Measurements from ENCODE around the gene PRX.
"Not testable (repeated sequence)": the region's sequence is repeated elsewhere in the genome, so short reads cannot be mapped to it uniquely, and the experiment has no call there.

PRX gene

DNA sequence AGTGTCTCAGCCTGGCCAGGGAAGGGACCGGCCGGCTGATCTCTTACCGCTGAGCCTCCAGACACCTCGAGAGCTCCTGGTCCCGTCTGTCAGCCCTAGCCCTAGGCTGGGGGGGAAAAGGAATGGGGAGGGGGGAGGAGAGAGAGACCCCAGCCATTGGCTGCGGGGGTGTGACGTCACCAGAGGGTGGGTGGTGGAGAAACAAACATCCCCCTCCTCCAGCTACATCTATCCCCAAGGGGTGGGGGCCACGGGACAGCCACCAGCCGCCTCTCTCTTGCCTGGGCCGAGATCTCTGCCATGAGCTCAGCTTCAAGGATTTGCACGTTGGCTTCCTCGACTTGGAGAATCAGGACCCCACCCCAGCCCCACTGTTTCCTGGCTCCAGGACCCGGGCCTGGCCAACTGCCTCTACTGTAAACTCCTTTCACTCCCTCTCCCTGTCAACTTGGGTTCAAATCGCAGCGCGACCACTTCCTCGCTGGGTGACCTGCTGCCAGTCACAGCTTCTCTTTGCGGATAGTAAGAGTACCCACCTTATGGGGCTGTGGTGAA, at the start of gene PRX:
Gene PRX, minus strand, starts transcription at position 88 of the 555 bp plus-strand sequence. CDS start 5,446 bp downstream, outside the sequence.
- no peak for DNase-seq (ENCODE audit: low spot score)

- no peak for DNase-seq (ENCODE audit: low spot score)
These were observed 48.6 kb upstream of the PRX start for GRCh38 chr19:40461669-40462221.

GRCh38 chr19:40460185-40460584, 47.0 kb upstream of the PRX start:
- no peak for DNase-seq (ENCODE audit: low spot score)

GRCh38 chr19:40458597-40458974, 45.4 kb upstream of the PRX start:
- no peak for DNase-seq (ENCODE audit: low spot score)

- DNase-seq (ENCODE audit: low spot score), result no peak
These were observed 44.9 kb upstream of the PRX start for GRCh38 chr19:40457953-40458596.

- DNase-seq (ENCODE audit: low spot score), result no peak
These were observed 43.9 kb upstream of the PRX start for GRCh38 chr19:40457048-40457447.

- DNase-seq (ENCODE audit: low spot score), result not testable (repeated sequence)
These were observed 40.8 kb upstream of the PRX start for GRCh38 chr19:40453943-40454342.

GRCh38 chr19:40453151-40453735, 40.1 kb upstream of the PRX start:
- DNase-seq (ENCODE audit: low spot score), result no peak

GRCh38 chr19:40452016-40452415, 38.8 kb upstream of the PRX start:
- no peak for DNase-seq (ENCODE audit: low spot score)

DNA sequence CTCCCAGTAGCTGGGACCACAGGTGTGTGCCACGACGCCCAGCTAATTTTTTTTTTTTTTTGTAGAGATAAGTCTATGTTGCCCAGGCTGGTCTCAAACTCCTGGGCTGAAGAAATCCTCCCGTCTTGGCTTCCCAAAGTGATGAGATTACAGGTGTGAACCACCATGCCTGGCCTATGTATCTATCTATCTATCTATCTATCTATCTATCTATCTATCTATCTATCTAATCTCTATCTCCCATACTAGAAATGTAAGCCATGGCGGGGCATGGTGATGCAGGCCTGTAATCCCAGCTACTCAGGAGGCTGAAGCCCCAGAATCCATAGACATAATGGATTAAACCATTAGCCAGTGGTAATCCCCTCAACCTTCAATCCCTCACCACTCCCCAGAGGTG, 37.5 kb upstream of the PRX start:
- no peak for DNase-seq (ENCODE audit: low spot score)

GRCh38 chr19:40449506-40449905, 36.3 kb upstream of the PRX start:
- no peak for DNase-seq (ENCODE audit: low spot score)

DNA sequence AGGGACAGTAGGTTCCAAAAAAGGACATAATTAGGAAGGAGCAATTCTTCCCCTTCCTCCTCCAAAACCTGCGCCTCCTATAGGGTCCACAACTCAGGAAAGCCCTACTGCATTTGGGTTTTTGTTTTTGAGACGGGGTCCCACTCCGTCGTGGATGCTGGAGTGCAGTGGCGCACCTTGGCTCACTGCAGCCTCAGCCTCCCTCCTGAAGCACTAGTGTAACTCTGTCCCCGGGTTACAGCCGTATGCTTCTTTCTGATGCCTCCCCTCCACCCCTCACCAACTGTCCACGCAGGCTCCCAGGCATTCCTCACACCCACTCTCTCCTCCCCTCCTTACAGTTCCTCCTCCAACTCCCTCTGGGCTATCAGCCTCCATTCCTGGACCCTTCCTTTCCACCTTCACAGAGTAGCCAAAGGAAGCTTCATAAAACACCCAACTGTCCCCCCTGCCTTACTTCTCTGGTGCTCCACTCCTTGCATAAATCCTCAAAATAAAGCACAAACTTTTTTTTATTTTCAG, 33.1 kb upstream of the PRX start:
- DNase-seq (ENCODE audit: low spot score), result no peak

GRCh38 chr19:40445780-40446262, 32.6 kb upstream of the PRX start:
- DNase-seq (ENCODE audit: low spot score), result no peak

DNA sequence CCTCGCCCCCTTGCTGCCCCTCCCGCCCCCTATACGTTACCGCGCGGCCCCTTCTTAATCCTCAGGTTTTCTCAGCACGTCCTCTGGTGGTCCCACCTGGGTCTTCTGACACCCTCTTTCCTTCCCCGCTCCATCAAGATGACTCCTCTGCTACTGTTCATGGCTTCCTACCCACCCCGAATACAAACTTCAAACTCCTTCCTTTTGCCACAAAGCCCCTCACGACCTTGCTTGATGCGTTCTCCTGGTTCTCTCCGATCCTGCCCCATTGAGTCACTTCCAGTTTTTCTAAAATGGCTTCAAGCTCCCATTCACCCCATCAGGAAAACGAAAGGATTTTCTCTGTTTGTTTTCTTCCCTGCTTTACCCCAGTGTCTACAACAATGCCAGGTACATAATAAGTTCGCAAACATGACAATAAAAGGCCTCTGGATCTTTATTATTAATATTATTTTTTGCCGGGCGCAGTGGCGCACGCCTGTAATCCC, 31.7 kb upstream of the PRX start:
- no peak for DNase-seq (ENCODE audit: low spot score)

- peak; percentile 93 for DNase-seq (ENCODE audit: low spot score)
These were observed 31.0 kb upstream of the PRX start, which contains the start of gene SERTAD3 for GRCh38 chr19:40444000-40444824. SERTAD3 (minus strand) TSS chr19:40444335; CDS start chr19:40442080, 2,255 bp downstream.

GRCh38 chr19:40443131-40443999, 30.2 kb upstream of the PRX start:
- DNase-seq (ENCODE audit: low spot score), result peak; percentile 100

DNA sequence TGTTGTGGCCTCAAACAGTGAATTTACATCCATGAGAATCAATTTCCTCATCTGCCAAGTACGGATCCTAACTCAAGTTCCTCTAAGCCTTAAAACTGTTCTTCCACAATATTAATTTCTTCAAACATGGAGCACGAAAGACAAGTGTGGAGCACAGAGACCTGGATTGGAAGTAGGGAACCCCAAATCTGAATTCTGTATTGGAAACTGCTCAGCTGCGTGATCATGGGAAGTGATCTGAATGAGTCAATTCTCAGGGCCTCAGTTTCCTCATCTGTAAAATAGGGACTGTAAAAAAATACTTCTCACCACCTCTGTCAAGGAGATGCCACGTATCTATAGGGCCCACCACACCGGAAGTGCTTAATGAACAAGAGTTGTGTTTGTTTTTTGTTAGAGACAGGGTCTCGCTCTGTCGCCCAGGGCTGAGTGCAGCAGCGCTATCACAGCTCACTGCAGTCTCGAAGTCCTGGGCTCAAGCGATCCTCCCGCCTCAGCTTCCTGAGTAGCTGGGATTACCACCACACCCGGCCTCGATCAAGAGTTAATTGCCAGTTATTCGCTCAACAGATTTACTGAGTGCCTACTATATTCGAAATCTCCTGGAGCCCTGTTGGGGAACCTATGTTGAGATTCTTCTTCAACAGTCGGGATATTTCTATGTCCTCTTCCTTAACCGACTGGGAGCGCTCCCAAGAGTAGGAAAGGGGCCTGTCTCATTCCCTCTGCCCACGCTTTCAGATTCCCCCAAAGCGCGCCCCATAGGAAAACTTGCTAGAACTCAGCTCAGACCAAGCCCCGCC, 29.4 kb upstream of the PRX start:
- no peak for DNase-seq (ENCODE audit: low spot score)

- no peak for DNase-seq (ENCODE audit: low spot score)
These were observed 28.6 kb upstream of the PRX start for GRCh38 chr19:40441719-40442253.

DNA sequence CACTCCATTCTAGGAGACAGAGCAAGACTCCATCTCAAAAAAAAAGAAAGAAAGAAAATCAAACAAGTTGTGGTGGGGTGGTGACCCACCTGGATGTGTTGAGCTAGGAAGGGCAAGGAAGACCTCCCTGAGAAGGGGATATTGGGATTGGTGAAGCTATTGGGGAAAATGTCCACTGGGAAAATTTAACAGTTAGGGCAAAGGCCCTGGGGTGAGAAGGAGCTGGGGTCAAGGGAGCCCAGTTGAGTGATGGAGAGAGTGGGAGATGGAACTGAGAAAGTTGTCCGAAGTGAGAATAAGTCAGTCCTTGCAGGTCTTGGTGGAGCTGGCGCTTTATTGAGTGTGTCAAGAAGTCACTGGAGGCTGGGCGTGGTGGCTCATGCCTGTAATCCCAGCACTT, 25.1 kb upstream of the PRX start:
- no peak for DNase-seq (ENCODE audit: low spot score)

Measured in RKO (cell line).